DMS79 treated with DMSO at 0.1 percent for 48 hours (cell line): Measurements from ENCODE around the gene PTPRF.
"Not testable (repeated sequence)": the region's sequence is repeated elsewhere in the genome, so short reads cannot be mapped to it uniquely, and the experiment has no call there.

Experiments
- DNase-seq: peaks from one replicate; lab custom pipeline; 2025; lab: John Stamatoyannopoulos, UW

PTPRF gene

DNA sequence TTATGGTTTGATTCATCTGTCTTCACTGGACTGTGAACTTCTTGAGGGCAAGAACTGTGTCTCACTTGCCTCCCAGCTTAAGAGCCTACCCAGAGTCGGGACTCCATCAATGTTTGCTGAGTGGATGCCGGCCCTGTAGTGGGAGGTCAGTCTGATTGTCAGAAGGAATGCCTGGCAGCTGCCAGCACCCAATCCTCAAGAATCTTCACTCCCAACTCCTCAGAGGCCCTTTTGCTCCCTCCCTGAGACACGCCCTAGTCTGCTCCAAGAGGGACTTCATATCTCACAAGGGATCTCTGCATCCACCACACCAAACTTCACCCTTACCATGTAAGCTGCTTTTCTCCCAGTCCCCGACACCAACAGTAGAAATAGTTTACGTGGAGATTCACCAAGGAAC is 104.0 kb downstream of the PTPRF start:
- DNase-seq, result no peak

DNA sequence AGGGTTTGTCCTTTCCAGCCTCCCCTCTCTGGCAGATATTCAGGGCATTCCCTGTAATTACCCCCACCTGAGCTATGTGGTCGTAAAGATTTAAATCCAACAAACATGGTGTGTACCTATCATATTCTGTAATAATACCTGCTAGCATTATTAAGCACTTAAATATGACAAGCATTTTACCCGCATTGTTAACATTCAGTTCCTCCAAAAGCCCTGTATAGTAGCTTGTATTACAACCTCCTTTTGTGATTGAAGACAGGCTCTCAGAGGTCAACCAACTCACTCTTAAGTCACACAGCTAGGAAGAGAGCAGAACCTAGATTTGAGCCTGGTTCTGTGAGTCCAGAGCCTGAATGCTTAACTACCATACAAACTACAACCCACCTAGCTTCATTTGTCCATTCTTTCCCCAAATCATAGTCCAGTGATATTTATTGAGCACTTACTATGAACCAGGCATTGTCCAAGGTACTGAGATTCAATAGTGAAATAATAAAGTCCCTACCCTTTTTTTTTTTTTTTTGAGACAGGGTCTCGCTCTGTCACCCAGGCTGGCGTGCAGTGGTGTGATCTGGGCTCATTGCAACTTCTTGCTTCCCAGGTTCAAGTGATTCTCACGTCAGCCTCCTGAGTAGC is 105.4 kb downstream of the PTPRF start:
- no peak for DNase-seq

DNA sequence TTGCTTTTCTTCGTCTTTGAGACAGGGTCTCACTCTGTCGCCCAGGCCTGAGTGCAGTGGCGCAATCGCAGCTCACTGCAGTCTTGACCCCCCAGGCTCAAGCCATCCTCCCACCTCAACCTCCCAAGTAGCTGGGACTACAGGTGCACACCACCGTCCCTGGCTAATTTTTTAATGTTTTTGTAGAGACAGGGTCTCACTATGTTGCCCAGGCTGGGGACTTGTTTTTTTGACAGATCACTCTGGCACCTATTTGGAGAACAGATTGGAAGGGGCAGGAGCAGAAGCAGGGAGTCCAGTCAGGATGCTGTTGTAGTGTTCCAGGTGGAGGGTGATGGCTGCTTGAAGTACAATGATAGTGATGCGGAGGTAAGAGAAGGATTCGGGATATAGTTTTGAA is 106.6 kb downstream of the PTPRF start:
- DNase-seq, result no peak

DNA sequence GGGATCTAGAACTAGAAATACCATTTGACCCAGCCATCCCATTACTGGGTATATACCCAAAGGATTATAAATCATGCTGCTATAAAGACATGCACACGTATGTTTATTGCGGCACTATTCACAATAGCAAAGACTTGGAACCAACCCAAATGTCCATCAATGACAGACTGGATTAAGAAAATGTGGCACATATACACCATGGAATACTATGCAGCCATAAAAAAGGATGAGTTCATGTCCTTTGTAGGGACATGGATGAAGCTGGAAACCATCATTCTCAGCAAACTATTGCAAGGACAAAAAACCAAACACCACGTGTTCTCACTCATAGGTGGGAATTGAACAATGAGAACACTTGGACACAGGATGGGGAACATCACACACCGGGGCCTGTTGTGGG is 107.7 kb downstream of the PTPRF start:
- not testable (repeated sequence) for DNase-seq

DNA sequence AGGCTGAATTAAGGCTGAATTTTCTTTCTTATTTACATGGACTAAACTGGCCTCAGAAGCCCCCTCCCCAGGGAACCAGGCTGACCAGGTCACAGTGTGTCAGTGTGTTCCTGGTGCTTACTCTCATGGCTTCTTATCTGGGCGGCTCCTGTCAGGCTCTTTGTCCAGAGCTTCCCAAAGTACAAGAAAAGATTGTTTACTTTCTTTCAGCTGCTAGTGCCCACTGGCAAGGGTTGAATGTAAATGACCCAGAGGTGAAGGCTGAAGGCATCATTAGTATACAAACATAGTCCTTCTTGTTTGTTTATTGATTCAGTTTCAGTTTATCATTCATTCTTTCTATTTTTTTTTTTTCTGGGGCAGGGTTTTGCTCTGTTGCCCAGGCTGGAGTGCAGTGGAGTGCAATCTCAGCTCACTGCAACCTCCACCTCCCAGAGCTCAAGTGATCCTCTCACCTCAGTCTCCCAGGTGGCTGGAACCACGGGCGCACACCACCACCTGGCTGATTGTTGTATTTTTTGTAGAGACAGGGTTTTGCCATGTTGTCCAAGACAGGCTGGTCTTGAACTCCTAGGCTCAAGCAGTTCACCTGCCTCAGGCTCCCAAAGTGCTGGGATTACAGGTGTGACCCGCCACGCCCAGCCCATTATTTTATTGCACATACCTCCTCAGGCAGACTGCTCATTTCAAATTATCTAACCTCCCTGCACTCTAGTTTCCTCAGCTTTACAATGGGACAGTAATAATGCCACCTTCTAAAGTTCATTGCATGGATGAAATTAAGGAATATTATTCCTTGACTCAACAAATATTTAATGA is 109.5 kb downstream of the PTPRF start:
- peak; percentile 29 for DNase-seq

DNA sequence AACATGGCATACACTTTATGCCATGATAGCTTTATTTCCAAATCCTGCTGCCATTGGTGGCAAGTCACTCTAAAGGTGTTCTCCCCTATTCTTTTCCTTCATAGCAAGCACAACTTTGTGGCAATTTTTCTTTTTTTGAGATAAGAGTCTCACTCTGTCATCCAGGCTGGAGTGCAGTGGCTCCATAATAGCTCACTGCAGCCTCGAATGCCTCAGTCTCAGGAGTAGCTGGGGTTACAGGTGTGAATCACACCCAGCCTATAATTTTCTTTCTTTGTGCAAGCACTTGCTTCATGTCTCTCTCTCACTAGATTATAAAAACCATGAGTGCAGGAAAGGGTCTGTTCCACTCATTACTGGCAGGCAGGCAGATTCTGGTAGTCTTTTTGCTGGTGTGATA is 113.9 kb downstream of the PTPRF start:
- DNase-seq, result no peak

DNA sequence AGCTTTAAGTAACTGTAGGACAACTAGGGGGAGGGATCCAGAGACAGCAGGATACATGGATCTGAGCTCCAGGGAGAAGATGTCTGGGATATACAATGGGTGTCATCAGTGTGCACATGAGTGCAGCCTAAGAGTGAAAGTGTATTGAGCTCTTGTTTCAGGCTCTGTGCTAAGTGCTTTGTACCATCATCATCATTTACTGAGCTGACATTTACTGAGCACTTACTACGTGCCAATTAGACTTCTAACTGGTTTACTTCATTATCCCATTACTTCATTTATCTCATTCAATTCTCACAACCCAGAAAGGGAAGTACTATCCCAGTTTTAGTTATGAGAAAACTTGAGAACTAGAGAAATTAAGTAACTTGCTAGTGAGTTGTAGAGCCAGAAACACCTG is 114.8 kb downstream of the PTPRF start:
- no peak for DNase-seq

DNA sequence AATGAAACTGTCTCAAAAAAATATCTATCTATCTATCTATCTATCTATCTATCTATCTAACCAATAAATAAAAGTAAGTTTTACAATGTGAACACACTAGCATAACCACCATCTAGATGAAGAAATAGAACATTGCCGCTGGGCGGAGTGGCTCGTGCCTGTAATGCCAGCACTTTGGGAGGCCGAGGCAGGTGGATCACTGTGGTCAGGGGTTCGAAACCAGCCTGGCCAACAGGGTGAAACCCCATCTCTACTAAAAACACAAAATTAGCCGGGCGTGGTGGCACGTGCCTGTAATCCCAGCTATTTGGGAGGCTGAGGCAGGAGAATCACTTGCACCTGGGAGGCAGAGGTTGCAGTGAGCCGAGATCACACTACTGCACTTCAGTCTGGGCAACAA is 116.6 kb downstream of the PTPRF start:
- DNase-seq, result not testable (repeated sequence)

DNA sequence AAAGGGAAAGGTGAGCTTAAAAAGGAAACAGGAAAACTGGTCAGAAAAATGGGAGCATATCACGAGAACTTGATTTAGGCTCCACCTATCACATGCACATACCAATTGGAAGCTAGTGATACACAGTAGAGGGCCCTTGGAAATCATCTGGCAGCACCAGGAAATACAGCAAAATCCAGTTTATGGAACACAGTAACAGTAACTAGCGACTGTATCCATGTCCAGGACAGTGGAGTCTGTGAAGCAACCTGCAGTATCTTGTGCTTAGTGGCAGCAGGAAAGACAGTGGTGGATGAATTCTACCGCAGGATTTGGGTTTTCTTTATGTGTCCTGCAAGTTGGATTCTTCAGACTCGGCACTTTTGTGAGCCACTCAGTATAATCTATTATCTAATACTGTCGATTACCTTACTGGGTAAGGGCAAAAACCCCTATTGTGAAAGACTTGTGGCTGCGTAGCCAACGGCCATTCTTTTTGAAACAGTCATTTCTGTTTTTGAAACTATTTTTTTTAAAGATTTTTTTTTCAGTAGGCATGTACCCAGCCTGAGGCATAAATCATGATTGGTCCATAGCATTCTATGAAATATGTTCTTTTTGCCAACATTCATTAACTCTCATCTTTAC is 117.7 kb downstream of the PTPRF start:
- no peak for DNase-seq

DNA sequence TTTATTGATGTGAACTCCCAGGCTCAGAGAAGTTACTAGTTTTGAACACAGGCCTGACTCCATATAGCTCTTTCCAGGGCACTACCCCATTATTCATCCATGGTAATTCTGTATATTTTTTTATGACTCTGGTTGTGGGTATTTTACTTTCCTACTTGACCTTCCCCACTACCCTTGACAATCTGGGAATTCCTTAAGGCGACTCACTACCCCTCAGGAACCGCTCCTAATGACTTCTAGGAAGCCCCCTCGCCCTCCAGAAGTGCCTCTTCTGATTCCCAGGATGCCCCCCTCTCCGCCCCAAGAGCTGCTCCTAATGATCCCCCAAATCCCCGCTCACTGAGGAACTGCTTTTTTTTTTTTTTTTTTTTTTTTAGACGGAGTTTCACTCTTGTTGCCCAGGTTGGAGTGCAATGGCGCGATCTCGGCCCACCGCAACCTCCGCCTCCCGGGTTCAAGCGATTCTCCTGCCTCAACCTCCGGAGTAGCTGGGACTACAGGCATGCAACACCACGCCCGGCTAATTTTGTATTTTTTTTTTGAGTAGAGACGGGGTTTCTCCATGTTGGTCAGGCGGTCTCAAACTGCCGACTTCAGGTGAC is 118.3 kb downstream of the PTPRF start:
- no peak for DNase-seq

DNA sequence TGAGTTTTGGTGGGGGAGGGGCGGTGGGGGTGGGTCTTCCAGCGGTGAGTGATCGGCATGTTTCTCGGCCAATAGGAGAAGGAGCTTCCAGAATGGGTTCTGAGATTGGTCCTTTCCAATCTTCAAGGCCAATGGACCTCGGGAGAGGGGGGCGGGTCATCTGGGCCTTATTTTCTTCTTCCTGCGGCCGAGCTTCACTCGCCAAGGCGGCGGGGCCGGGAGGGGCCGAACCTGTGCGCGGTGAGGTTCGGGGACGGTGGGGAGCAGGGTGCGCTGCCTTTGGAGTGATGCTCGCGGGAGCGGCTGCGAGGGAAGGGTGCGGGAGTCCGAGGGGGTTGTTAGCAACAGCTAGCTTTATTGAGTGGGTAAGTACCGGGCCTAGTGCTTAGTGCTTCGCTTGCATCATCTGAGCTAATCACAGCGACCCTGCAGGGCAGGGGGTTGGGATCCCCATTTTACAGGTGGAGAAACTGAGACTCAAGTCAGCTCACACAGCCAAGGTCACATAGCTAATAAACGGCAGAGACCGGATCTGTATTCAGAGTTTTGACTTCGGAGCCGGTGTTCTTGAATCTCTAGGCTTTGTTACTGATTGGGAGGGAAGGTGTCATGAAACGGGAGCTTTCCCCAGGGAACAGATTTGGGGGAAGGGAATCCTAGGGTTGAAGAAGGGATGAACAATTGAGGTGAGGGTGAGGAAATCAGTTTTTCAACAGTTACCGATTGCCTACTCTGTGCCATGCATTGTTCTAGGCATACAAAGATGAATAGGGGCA is 119.8 kb downstream of the PTPRF start:
- peak; percentile 96 for DNase-seq

DNA sequence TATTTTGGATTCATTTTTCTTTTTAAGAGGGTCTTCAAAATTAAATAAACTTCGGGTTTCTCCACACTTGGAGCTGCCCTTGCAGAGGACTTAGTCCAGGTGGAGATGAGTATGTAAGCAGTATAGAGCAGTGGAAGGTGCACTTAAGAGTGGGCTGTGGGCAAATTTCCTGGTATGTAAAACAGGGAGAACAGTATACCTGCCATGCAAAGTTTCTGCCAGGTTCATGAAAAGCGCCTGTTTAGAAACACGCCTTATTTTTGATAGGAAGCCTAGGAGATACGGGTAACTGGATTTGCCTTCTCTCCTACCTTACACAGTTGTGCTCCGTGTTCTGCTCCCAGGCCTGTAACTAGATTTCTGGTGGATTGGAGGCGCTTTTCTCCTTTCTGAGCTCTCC is 120.5 kb downstream of the PTPRF start:
- DNase-seq, result no peak

DNA sequence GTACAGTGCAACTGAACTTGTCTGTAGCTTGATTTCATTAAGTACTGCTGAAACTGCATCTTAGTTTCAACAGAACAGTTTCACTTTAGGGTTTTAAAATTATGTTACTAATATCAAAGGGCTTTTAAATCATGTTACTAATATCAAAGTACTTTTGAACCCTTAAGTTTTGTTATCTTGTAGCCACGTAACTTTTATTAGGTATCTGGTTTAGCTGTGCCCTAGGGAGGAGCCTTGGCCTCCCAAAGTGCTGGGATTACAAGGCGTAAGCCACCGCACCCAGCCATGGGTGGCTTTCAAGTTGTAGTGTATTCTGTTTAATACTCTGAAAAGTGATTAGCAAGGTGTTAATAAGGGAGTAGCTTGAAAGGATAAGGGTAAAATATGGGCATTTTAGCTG is 121.2 kb downstream of the PTPRF start:
- no peak for DNase-seq

DNA sequence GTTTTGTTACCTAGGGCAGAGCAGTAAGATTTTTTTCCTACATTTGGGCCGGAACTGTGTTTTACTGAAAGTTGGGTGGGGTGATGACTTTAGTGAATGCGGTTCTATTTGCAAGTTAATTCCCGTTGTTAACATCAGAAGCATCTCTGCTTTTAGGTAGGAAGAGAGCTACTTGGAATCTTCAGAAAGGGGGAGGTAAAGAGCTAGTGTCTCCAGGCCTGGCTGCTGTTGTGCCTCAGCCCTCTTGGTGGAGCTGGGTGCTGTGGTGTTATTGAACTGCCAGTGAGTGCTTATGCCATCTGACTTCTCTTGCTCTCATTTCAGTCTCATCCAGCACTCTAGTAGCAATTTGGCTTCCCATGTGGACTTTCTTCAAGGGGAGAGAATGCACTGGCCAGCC is 122.7 kb downstream of the PTPRF start:
- DNase-seq, result no peak

DNA sequence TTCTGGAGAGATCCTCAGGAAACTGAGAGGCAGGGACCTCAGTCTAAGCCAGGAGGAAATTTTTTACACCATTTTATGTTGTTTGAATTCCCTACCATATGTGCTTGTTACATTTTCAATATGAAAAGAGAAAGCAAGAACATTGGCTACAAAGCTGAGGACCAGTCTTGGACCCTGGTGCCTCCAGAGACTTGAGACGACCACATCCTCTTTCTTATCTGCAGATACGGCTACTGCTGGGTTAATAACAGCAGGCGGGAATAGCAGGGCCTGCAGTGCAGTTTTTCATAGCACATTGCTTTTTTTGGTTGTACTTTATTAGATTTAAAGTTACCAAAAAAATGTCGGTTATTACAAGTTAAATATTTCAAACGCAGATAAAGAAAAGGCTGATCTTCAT is 123.2 kb downstream of the PTPRF start:
- DNase-seq, result no peak

DNA sequence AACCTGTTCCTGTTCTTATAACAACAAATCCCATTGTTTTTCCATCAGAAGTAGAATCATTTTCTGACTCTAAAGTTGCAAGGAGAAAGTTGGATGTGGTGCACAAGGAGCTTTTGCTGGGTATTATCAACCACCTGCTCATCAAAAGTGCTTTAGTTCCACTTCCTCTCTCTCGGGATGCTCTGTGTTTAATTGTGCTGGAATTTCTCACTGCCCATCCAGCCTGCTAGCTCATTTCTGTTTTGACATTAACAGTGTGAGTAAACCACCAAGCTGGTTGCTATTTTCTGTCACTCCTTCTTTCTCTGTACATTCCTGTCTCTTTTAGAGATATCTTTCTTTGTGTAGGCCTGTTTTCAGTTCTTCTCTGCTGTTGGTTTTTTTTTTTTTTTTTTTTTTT is 125.3 kb downstream of the PTPRF start:
- no peak for DNase-seq

DNA sequence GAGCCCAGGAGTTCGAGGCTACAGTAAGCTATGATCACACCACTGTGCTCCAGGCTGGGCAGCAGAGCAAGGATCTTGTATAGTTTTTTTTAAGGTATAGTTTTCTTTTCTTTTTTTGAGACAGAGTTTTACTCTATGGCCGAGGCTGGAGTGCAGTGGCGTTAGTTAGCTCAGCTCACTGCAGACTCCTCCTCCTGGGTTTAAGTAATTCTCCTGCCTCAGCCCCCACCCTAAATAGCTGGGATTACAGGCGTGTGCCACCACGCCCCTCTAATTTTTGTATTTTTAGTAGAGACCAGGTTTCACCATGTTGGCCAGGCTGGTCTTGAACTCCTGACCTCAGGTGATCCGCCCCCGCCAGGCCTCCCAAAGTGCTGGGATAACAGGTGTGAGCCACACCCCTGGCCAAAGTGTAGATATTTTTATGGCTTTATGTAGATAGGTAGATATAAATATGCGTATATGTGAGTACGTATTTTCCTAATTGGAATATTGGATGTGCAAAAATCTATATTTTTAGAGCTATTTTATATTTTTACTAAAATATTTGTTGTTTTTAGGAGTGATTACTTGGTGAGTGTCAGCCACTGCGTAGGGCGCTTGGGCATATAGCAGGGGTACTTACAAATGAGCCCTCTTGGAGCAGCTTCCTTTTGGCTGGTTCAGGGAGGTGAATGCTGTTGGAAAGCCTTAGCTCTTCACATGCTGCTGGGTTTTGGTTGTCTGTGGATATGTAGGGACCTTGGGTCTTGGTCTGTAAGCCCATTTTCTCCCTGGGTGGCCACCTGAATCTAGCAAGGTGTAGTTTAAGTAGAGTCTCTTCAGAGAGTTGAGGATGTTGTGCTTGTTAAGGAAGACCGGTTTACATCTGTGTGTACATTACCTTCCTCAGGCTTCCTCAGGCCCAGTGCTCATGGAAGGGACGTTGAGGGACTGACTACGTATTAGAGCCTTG is 128.8 kb downstream of the PTPRF start:
- no peak for DNase-seq

DNA sequence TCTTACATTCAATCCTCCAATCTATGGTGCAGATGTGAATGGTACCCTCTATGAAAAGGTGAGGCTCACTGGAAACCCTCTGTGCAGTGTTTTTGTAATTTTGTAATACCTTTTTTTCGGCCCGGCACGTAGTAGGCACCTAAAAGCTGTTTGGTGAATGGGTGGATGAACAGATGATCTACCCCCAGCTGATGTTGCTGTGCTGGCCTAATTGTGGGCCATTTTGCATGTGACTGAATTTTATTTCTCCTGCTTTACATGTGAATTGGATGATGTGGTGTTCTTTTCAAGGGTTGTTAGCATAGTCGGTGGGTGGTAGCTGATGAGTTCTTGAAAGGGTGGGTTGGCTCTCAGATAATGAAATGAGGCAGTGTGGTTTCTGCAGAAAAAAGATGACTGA is 129.7 kb downstream of the PTPRF start:
- no peak for DNase-seq

DNA sequence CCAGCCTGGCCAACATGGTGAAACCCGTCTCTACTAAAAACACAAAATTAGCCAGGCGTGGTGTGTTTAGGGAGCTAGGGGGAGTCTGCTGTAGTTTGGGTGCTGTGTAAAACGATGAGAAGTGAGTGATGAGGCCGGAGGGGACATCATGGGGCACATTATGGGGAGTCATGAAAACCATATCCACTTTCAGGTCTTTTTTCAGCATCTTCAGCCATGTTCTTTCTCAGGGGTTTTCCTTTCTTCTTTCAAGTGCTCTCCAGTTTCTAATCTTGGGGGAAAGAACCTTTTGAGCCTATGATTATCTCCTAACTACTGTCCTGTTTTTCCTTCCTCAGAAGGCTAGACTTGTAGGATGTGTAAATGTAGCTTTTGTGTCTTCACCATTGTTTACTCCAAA is 133.7 kb downstream of the PTPRF start:
- no peak for DNase-seq

DNA sequence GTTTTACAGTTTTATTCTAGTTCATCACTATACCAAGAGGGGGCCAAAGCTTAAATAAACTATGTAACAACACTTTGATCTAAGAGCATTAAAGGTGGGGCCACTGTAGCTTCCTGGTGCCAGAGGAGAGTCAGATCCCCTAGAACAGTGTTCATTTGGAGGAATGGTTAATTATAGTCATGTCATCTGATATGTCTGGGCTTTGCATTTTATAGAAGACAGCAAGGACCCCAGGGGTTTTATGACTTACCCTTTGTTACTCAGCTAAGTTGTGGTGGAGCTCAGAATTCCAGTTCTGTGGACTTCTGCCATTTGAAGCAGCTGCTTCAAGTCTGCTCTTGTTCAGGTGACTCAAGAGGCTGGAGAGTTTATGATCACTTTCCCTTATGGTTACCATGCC is 135.9 kb downstream of the PTPRF start:
- peak; percentile 68 for DNase-seq

DNA sequence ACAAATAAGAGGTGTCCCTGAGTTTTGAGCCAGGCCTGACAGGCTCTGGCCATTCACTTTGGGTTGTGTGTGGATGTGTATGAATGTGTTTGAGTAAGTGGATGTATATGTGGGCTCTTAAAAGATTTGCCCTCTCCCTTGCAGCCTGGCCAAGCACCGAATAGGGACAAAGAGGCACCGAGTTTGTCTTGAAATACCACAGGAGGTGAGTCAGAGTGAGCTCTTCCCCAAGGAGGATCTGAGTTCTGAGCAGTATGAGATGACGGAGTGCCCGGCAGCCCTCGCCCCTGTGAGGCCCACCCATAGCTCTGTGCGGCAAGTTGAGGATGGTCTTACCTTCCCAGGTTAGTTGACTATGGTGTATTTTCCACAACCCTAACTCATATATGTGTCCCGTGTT is 138.3 kb downstream of the PTPRF start:
- no peak for DNase-seq
